NCI-H1436 (cell line): ENCODE results near the gene USP8.
"Not testable (repeated sequence)": the region's sequence is repeated elsewhere in the genome, so short reads cannot be mapped to it uniquely, and the experiment has no call there.

Source experiments
- DNase-seq: peaks from one replicate; lab custom pipeline; 2025; lab: John Stamatoyannopoulos, UW

Gene USP8

GRCh38 chr15:50440932-50441331 is 16.7 kb downstream of the USP8 start:
- no peak for DNase-seq

- DNase-seq = no peak
Measured at GRCh38 chr15:50452927-50453326, 28.7 kb downstream of the USP8 start.

GRCh38 chr15:50458348-50459112 is 34.3 kb downstream of the USP8 start:
- no peak for DNase-seq

- no peak for DNase-seq
Measured at GRCh38 chr15:50463423-50464358, 39.5 kb downstream of the USP8 start.

- DNase-seq = no peak
Measured at GRCh38 chr15:50471072-50471471, 46.9 kb downstream of the USP8 start.

- no peak for DNase-seq
Measured at GRCh38 chr15:50476143-50476542, 51.9 kb downstream of the USP8 start.

GRCh38 chr15:50484781-50485180 is 60.6 kb downstream of the USP8 start:
- DNase-seq = no peak

- DNase-seq = no peak
Measured at GRCh38 chr15:50485389-50485788, 61.2 kb downstream of the USP8 start.

GRCh38 chr15:50487287-50487686 is 63.1 kb downstream of the USP8 start:
- DNase-seq = no peak

GRCh38 chr15:50493625-50494024 is 69.4 kb downstream of the USP8 start:
- DNase-seq = no peak

- not testable (repeated sequence) for DNase-seq
Measured at GRCh38 chr15:50494547-50494946, 70.3 kb downstream of the USP8 start.

GRCh38 chr15:50496692-50497091 is 72.5 kb downstream of the USP8 start:
- no peak for DNase-seq

- DNase-seq = no peak
Measured at GRCh38 chr15:50500352-50500751, 76.1 kb downstream of the USP8 start.

GRCh38 chr15:50501815-50502214 is 77.6 kb downstream of the USP8 start:
- no peak for DNase-seq

- no peak for DNase-seq
Measured at GRCh38 chr15:50503144-50503543, 78.9 kb downstream of the USP8 start.

GRCh38 chr15:50505656-50506055 is 81.5 kb downstream of the USP8 start:
- DNase-seq = not testable (repeated sequence)

GRCh38 chr15:50506121-50506520 is 81.9 kb downstream of the USP8 start:
- no peak for DNase-seq

- DNase-seq = no peak
Measured at GRCh38 chr15:50513001-50513400, 88.8 kb downstream of the USP8 start.

- no peak for DNase-seq
Measured at GRCh38 chr15:50519740-50520425, 95.7 kb downstream of the USP8 start.

- no peak for DNase-seq
Measured at GRCh38 chr15:50523851-50524251, 99.6 kb downstream of the USP8 start.

- no peak for DNase-seq
Measured at GRCh38 chr15:50531163-50531562, 107.0 kb downstream of the USP8 start.

- no peak for DNase-seq
Measured at GRCh38 chr15:50531766-50532165, 107.6 kb downstream of the USP8 start.

GRCh38 chr15:50542887-50543210 is 118.6 kb downstream of the USP8 start:
- no peak for DNase-seq
